ENCODE results near the gene RTP3. TPM values are rescaled to one million over a fixed set of nuclear protein-coding genes. Genes with fewer than 3 reads are reported as not detected.

The RTP3 gene
- total and polyA plus RNA-seq, 2 donors (not counting 1 experiment from before 2014, with no cell fraction given): not detected

DNA sequence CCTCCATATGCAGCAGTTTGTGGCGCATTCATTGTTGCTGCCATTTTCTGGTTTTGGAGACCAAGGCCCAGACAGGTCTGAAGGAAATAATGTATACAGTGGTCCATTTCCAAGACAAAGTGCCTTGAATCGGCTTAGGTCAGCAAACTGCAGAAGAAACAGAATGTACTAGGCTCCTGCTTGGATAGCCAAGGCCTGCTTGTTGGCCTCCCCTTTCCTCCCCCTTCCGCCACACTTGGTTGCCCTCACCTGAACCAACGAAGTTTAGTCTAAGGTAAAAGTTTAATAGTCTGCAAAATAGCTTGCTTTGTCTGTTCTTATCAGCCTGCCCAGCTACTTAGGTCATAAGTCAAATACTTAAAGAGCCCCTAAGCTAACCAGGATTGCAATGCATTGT, 12.0 kb upstream of the RTP3 start:
- ChIA-PET POLR2A (no interaction called here), CTCF (interaction anchor here (0.9 to 9.1 kb wide), 3 partner anchors 54 to 165 kb away, joined by 3 to 253 read pairs (median 156); no protein-coding TSS in a partner anchor)
- ATAC-seq (ENCODE audit: low read depth) (no peak), DNase-seq (no peak)
- TF ChIP-seq, protein P1, sequence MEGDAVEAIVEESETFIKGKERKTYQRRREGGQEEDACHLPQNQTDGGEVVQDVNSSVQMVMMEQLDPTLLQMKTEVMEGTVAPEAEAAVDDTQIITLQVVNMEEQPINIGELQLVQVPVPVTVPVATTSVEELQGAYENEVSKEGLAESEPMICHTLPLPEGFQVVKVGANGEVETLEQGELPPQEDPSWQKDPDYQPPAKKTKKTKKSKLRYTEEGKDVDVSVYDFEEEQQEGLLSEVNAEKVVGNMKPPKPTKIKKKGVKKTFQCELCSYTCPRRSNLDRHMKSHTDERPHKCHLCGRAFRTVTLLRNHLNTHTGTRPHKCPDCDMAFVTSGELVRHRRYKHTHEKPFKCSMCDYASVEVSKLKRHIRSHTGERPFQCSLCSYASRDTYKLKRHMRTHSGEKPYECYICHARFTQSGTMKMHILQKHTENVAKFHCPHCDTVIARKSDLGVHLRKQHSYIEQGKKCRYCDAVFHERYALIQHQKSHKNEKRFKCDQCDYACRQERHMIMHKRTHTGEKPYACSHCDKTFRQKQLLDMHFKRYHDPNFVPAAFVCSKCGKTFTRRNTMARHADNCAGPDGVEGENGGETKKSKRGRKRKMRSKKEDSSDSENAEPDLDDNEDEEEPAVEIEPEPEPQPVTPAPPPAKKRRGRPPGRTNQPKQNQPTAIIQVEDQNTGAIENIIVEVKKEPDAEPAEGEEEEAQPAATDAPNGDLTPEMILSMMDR (IDR thresholded peaks at IDR 0.05): no peak
- TF ChIP-seq EZH2 (IDR thresholded peaks at IDR 0.05; ENCODE audit: borderline replicate concordance, insufficient read depth, low read depth, low read length, poor library complexity, severe bottlenecking): no peak
- 100% methylated on average over 2 of the region's 4 CpGs for WGBS (ENCODE audit: insufficient coverage)
- Histone ChIP-seq H3K27me3 (replicated peaks in 1 of 4; ENCODE audit: control extremely low read depth in 1 of 4, control insufficient read depth in 3 of 4, insufficient read depth in 4 of 4, low read length in 3 of 4) (peaks cover 0 to 8% (median 4%) of the 10 kb centered on the region in 4 experiments), H4K20me1 (ENCODE audit: control insufficient read depth, insufficient read depth, low read length, poor library complexity, severe bottlenecking) (no peaks in the 10 kb centered on the region), H3K36me3 (replicated peaks in 1 of 2; ENCODE audit: control extremely low read depth in 1 of 2, control insufficient read depth in 1 of 2, extremely low read depth in 1 of 2, insufficient read depth in 2 of 2, low read length in 1 of 2) (no peaks in the 10 kb centered on the region), H3K9ac (ENCODE audit: low read length) (no peak overlapping the region), H3K79me2 (ENCODE audit: control insufficient read depth, insufficient read depth, low read length) (no peaks in the 10 kb centered on the region), H3K4me1 (ENCODE audit: control insufficient read depth in 2 of 2, insufficient read depth in 2 of 2, low read length in 2 of 2) (peaks cover 9 to 11% of the 10 kb centered on the region in 2 donors), H3K4me2 (replicated peaks; ENCODE audit: low read depth, low read length, poor library complexity, severe bottlenecking) (no peak overlapping the region), H2AFZ (ENCODE audit: insufficient read depth, low read depth, low read length, poor library complexity, severe bottlenecking) (no peak overlapping the region), H3K4me3 (ENCODE audit: control extremely low read depth in 1 of 5, extremely low read depth in 1 of 5, insufficient read depth in 1 of 5, low read depth in 2 of 5, low read length in 4 of 5) (no peak overlapping the region), H3K27ac (ENCODE audit: low read length in 2 of 2) (no peak overlapping the region), H3K9me3 (ENCODE audit: control extremely low read depth in 1 of 3, control insufficient read depth in 2 of 3, insufficient read depth in 1 of 3, low read length in 2 of 3) (no peaks in the 10 kb centered on the region)
- no peaks in the 10 kb centered on the region for H3K9me3 Mint-ChIP-seq (ENCODE audit: insufficient read depth)
- no peak overlapping the region for H3K4me3 Mint-ChIP-seq
- H3K4me1 Mint-ChIP-seq: peaks cover 9% of the 10 kb centered on the region
- no peak overlapping the region for H3K27ac Mint-ChIP-seq
- peaks cover 7% of the 10 kb centered on the region for H3K27me3 Mint-ChIP-seq
- intact Hi-C loops (cut with micrococcal nuclease): loop anchor here (10.0 kb wide), 1 partner anchor 209 kb away; the partner anchor contains the start of gene ALS2CL

DNA sequence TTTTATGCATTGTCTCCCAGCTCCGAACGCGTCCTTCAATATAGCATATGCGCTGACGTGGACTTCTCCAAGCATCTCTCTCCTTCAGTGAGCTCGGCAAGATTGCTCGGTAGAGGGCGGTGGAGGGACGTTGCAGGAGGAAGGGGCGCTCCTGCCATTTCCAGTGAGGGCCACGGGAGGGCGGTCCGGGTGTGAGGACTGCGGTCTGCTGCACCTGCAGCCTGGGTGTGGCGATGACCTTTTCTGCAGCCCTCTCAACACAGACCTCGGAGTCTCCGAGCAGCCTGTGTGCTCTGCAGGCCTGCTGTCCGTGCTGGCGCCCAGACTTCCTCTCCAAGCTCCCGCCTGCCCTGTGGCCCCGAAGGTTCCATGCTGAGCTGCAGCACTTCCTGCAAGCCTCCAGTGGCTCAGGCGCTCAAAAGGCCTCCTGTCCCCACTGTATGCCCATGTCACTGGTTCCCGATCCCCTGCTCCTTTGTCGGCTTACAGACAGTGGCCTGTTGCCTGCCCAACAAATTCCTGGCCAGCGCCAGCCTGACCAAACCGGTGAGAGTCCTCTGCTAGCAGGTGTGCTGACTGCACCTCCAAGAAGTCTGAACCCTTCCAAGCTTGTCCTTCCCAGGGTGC, 8.9 kb upstream of the RTP3 start:
- no peaks in the 10 kb centered on the region for H4K20me1 ChIP-seq (ENCODE audit: control insufficient read depth, insufficient read depth, low read length, poor library complexity, severe bottlenecking)
- peaks cover 0 to 6% (median 4%) of the 10 kb centered on the region in 4 experiments for H3K27me3 ChIP-seq (replicated peaks in 1 of 4; ENCODE audit: control extremely low read depth in 1 of 4, control insufficient read depth in 3 of 4, insufficient read depth in 4 of 4, low read length in 3 of 4)
- 13% methylated on average over 24 of the region's 26 CpGs for WGBS (ENCODE audit: insufficient coverage)
- peaks cover 9 to 11% of the 10 kb centered on the region in 2 donors for H3K4me1 ChIP-seq (ENCODE audit: control insufficient read depth in 2 of 2, insufficient read depth in 2 of 2, low read length in 2 of 2)
- no peak overlapping the region for H3K4me3 ChIP-seq (ENCODE audit: control extremely low read depth in 1 of 5, extremely low read depth in 1 of 5, insufficient read depth in 1 of 5, low read depth in 2 of 5, low read length in 4 of 5)
- intact Hi-C loops (cut with micrococcal nuclease): loop anchor here (1.0 to 10.0 kb wide), 5 partner anchors 50 to 206 kb away; partner anchors contain the start of gene ALS2CL
- peak overlapping the region; percentile 76 for H3K4me2 ChIP-seq (replicated peaks; ENCODE audit: low read depth, low read length, poor library complexity, severe bottlenecking)
- H3K4me1 Mint-ChIP-seq: peaks cover 9% of the 10 kb centered on the region
- H3K36me3 ChIP-seq (replicated peaks in 1 of 2; ENCODE audit: control extremely low read depth in 1 of 2, control insufficient read depth in 1 of 2, extremely low read depth in 1 of 2, insufficient read depth in 2 of 2, low read length in 1 of 2): no peaks in the 10 kb centered on the region
- TF ChIP-seq, protein P1 (IDR thresholded peaks at IDR 0.05): peak; percentile 100
- TF ChIP-seq EZH2 (IDR thresholded peaks at IDR 0.05; ENCODE audit: borderline replicate concordance, insufficient read depth, low read depth, low read length, poor library complexity, severe bottlenecking): no peak
- no peaks in the 10 kb centered on the region for H3K9me3 ChIP-seq (ENCODE audit: control extremely low read depth in 1 of 3, control insufficient read depth in 2 of 3, insufficient read depth in 1 of 3, low read length in 2 of 3)
- H3K79me2 ChIP-seq (ENCODE audit: control insufficient read depth, insufficient read depth, low read length): no peaks in the 10 kb centered on the region
- peak overlapping the region; percentile 74 for H3K27ac Mint-ChIP-seq
- no peak overlapping the region for H3K27ac ChIP-seq (ENCODE audit: low read length in 2 of 2)
- DNase-seq: peak; percentile 95
- no peaks in the 10 kb centered on the region for H3K9me3 Mint-ChIP-seq (ENCODE audit: insufficient read depth)
- peaks cover 3% of the 10 kb centered on the region for H3K27me3 Mint-ChIP-seq
- H3K4me3 Mint-ChIP-seq: peak overlapping the region; percentile 67
- H2AFZ ChIP-seq (ENCODE audit: insufficient read depth, low read depth, low read length, poor library complexity, severe bottlenecking): no peak overlapping the region
- H3K9ac ChIP-seq (ENCODE audit: low read length): peak overlapping the region; percentile 33
- ATAC-seq (ENCODE audit: low read depth): peak; percentile 99
- ChIA-PET CTCF (interaction anchor here (0.6 to 9.1 kb wide), 59 partner anchors 9 to 1337 kb away, joined by 3 to 275 read pairs (median 5); partner anchors contain the start of genes ALS2CL, CCR1, CCR5AS and CCRL2), POLR2A (interaction anchor here (0.5 to 3.2 kb wide), 7 partner anchors 33 to 141 kb away, joined by 3 to 26 read pairs (median 4); no protein-coding TSS in a partner anchor)

Measured in B cell (primary cell).